Measurements from ENCODE around the gene SLC35F1.

SLC35F1 gene

DNA sequence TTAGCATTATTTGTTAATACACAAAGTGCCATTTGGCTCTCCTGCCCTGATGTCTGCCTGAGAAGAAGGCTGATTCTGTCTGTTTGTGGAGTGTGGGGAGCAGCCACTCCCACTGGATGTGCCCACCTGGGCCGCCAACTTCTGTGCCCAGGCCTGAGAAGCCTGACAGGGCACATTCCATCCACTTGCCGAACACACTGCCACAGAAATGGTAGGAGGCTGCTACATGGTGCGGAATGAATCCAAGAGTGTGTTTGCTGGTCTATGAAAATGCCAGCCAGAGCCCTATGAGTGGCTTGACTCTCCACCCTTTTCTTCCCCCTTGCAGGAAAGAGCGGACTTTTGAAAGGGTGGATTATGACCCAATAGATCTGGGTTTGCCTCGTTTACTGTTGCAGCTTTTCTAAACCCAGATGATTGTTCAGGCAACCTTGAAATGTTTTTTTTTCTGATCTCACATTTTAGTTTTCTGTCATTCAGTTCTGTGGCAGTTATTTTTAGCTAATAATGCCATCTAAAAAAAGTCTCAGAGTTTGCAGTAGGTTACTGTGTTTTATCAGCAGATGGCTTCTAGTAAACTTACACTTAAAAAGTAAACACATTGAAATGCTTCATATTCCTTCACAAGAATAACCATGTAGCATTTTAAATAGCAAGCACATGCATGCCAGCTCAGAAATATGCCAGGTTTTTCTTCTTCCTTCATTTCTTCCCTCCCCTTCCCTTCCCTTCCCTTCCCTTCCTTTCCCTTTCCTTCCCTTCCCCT lies 196.5 kb downstream of the SLC35F1 start:
- DNase-seq = no peak

DNA sequence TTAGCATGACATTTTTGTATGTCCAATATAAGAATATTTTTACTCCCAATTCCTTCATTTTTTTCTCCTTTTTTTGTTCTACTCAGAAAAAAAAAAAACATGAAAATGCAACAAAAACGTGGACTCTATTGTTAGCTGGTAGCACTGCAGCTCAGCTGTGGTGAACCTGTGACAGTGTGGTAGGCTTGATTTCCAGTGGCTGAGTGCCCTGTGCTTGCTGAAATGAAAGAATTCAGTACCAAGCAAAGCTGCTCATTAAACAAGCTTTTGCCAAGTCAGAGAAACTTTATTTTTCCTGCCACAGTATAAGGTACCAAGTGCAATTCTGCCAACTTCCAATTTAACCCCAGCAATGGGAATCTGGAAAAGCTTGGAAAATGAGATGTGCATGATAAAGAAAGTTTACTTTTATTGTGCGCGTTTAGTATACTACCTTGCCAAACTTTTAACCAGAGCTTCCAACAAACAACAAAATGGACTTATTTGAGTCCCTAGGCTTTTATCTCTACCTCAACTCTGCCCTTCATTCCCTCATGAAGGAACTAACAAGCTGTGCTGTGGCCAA lies 215.2 kb downstream of the SLC35F1 start:
- peak in 9 of 56 donors; percentile 1 to 27 (median 6) for DNase-seq

DNA sequence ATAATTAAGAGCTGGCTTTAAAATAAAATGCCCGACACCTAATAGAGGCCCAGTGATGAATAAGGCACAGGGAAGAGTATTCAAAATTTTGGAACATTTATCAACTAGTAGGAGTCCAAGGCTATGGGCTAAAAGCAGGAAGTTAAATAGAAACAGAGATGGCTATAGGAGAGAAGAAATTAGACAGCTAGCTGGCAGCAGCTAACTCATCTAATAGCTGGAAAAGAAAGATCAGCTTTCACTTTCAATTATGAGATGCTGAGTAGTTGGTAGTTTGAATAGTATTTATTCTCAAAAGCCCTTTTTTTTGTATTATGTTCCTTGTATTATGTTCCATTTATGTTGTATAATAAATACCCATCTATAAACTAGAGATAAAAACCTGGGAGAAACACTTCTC lies 215.7 kb downstream of the SLC35F1 start:
- no peak for DNase-seq

DNA sequence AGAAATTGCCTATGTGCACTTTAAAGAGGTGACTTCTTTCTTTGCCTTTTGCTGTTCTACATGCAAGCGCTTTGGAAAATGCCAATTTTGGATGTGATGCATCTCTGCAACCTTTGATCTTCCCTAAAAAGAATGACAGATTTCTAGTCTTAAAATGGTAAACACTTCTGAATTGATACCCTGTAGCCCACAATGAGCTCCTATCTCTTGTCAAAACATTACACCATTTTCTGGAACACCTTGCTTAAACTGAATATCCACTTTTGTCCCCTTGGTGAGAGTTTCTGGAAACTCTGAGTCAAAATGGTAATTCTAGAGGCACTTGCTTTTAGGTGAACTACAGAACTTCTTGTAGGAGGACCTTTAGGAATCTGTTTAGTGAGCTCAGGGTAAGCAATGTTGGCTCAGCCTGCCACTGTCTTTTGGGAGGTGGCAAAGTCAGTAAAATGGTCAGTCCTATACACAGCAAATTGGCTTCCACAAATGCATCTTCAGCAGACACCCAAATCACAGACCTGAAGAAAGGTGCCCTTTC lies 216.5 kb downstream of the SLC35F1 start:
- DNase-seq = no peak

DNA sequence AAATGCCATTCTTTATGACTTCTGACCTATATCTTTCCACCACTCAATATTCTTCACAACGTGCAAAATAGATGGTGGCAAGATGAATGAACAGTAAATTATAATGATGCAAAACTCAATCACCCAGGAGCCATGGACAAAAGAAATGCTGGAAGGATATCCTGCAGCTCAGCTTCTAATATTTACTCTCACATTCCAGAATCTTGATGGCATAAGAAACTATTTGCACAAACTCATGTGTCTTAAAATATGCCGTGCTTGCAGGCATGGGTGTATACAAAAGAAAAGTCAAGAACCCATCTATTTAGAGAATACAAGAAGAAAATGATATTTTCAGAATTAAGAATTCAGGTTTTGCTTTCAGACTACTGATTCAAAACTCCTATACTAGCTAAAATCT lies 217.8 kb downstream of the SLC35F1 start:
- no peak for DNase-seq

DNA sequence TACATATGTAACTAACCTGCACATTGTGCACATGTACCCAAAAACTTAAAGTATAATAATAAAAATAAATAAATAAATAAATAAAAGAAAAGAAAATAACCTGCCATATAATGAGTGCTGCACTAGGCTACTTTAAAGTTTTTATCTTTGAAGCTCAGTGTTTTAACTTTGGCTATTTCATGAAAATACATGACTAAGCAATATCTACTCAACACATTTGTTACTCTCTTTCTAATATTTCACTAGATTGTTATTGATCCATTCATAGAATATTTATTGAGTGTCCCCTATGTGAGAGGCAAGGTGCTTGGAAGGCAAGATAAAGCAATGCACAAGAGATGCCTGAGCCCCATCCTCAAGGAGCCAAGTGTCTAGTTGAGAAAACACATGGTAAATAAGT lies 221.7 kb downstream of the SLC35F1 start:
- DNase-seq = no peak

DNA sequence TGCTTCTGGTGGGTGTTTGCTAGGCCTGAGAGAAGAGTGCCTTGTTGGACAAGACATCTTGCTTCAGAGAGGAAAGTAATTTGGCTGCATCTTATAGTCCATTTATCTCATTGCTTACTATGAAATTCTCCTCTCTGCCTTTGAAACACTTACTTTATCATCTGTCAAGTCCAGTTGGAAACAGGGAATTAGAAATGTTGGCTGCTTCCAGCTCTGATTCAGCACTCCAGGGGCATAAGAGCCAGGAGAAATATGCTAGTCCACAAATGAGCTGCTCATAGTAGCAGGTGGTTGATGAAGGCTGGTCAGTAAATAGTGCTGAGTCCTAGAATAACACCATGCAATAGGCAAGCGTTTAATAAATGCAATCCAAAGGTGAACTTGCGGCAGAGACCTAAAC lies 227.1 kb downstream of the SLC35F1 start:
- no peak for DNase-seq

DNA sequence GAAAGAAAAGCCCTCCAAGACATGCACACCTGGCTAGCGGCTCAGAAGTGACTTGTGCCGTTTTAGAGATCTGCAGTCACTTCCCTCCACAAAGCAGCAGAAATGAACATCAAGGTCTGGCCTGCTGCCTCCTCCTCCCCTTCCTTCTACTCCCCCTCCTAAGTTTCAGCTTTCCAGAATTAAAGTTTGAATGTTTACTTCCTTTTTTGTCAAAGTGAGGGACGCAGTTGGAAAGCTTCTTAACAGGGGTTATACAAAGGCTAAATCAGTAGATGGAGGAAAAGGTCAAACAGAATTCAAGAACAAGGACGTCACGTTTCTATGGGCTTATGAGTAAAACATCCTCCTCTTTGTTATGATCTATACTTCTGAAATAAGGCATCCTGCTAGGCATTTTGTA lies 227.7 kb downstream of the SLC35F1 start:
- DNase-seq = no peak

DNA sequence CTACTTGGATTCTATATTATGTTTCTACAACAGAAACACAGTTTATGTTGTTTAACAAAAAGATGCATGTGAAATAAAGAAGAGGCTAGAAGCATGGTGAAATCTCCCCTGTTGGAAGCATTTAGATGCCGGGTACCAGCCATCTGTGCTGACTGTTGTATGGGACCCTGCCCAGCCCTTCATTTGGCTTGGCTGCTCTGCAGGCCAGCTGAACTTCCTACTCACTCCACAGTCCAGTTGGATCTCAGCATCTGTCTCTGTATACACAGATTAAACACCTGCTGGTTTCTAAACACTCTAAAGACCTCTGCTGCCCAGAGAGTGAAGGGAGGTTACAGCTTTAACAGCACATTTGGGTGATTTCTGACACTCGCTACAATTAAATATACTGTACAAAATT lies 228.3 kb downstream of the SLC35F1 start:
- no peak for DNase-seq

DNA sequence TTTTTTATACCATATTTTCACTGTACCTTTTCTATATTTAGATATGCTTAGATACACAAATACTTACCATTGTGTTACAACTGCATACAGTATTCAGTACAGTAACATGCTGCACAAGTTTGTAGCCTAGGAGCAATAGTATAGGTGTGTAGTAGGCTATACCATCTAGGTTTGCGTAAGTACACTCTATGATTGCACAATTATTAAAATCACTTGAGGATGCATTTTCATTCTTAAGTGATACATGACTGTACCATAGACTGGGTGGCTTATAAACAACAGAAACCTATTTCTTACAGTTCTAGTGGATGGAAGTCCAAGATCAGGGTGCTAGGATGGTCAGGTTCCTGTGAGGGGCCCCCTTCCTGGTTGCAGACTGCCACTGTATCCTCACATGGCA lies 234.1 kb downstream of the SLC35F1 start:
- DNase-seq = no peak

DNA sequence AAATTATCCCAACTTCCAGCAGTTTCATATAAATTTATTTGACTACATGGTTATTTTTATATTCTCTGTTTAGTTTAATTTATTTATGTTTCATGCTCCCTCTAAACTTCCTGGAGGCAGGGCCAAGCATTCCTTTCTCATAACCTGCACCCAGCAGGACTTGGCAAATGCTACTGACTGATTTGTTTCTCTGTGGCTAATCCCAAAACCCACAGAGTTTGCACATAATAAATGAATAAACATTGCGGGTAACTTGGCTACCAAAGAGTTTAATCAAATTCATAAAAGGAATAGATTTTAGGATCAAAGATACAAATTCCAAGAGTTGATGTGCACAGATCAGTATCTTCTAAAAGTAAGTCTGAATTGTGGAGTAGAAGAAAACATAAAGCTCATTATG lies 239.5 kb downstream of the SLC35F1 start:
- no peak for DNase-seq

DNA sequence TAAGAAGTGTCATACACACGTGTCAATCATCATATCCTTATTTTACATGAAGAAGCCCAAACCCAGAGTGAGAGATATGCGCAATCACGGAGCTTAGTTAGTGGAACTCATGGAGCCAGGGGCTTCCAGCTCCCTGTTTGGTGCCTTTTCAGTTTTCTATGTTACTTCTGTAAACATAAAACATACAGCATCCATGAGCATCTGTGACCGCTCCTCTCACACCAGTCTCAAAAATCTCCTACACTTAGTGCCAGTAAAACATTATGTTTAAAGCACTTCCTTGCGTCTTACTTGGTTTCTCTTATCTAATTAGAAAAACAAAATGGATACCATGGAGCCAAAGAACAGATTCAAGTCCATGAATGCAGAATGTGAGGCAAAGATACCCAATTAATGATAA lies 240.4 kb downstream of the SLC35F1 start:
- no peak for DNase-seq

DNA sequence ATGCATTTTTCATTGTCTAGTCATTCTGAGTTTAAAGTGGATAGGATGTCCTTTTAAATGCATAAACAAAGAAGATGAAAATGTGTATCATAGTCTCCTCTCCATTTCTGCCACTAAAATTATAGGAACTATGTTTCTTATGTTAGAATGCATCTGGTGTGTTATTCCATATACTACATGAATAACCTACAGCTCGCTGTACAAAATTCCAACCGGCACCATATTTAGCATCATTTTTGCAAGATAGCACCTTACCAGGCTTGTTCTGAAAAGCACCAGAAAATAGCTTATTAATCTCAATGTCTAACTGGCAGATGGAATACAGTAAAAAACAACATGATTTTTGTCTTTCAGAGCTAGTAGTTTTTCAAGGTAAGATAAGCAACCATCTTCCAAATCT lies 241.5 kb downstream of the SLC35F1 start:
- no peak for DNase-seq

DNA sequence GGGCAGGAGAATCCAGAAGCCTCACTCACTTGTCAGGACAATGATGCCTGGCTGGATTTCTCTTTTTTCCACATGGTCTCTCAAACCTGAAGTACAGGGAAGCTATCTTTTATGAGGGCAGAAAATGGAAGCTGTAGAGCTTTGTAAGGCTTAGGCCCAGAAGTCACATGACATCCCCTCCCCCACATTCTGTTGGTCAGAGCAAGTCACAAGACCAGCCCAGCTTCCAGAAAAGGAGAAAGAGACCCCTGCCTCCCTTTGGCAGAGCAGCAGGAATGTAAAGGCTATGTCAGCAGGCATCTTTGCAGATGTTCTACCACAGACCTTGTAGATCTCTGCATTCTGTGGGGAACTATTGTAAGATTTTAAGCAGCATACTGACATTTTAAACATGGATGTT lies 245.5 kb downstream of the SLC35F1 start:
- DNase-seq = no peak

DNA sequence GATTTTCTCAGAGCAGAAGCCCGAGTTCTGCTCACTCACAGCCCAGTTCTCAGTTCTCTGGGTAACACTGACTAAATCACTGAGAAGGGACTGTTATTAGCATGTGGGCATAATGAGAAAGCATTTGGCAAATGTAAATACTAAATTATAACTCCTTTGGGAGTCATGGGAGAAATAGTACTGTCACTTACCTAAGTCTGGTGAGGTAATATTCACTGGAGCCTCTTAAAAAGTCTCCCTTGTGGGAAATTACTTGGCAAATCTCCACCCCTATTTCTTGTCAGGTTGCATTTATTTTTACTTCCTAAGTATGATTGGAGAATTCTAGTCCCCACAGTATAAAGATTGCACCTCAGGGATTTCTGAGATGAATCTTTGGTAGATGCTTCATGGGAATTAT lies 254.3 kb downstream of the SLC35F1 start:
- no peak for DNase-seq

DNA sequence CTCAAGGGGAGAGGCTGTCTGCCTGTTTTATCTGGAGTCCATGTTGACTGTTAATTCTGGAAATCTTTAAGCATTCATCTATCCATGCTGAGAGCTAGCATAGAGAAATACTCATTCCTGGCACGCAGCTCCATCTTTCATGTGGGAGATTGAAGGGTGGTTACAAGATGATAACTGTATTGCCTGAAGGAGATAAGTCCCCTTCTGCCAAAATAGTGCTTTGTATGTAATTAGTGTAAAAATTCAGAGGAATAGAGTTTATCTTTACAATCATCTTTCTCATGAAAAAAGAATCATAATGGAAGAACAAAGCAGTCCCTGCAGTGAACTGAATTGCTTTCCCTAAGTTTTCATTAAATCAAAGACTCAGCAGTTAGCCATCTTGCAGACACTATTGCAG lies 256.5 kb downstream of the SLC35F1 start:
- DNase-seq = no peak

DNA sequence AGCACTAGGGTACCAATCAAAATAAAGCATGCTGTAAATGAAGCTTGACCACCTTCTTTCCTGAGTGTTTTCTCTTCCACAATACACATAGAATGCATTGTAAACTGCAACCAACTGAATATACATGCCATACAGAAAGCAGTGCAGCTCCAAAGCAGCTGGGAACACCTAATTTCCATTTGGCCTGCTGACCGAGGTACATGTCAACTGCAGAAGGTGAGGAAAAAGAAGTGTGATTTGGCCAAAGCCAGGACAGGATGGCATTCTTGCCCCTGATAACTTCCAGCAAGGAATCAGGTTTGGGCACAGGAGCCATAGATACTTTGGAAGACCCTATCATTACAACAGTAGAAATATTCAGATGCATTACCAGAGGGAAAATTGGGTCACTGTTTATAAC lies 258.4 kb downstream of the SLC35F1 start:
- no peak for DNase-seq

DNA sequence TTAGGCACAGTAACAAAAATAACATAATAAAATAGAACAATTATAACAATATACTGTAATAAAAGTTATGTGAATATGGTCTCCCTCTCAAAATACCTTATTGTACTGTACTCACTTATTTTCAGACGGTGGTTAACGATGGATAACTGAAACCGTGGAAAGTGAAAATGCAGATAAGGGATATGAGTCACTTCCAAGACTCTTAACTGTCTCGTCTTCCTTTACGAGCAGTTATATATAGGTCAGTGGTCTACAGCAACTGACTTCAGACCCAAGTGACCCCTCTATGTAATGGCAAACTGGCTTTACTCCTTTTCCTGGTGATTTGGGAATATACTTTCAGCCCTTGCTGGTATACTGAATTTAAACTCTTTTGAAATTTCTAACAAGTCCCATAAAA lies 261.4 kb downstream of the SLC35F1 start:
- DNase-seq = no peak

DNA sequence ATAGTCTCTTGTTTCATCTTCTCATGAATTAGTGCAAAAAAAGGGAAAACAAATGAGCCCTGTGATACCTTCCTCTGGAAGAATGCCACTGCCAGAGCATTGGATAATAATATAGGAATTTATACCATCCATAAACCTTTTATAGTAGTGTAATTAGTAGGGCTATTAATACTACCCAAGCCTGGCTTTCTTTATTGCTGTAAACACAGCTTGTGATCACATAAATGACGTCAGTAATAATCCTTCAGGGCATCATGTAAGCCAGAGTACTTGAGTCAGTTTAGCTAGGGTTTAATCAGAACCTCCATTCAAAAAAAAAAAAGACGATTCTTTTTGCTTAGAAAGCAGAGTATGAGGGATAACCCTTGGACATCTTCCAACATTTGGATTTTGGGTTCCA lies 264.8 kb downstream of the SLC35F1 start:
- DNase-seq = no peak

DNA sequence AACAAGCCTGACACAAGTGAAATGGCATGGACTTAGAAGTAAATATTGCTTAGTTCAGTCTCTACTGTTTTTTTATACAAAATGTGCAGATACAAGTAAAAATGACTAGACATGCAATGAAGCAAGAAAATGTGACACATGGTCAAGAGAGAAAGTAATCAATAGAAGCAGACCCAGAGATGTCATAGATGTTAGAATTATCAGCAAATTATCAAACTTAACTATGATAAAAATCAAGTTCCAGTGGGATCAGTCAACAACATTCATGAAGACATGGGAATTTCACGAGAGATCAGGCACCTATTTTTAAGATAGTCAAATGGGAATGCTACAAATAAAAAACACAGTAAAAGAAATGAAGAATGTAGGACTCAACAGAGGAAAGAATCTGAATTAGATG lies 267.0 kb downstream of the SLC35F1 start:
- no peak for DNase-seq

DNA sequence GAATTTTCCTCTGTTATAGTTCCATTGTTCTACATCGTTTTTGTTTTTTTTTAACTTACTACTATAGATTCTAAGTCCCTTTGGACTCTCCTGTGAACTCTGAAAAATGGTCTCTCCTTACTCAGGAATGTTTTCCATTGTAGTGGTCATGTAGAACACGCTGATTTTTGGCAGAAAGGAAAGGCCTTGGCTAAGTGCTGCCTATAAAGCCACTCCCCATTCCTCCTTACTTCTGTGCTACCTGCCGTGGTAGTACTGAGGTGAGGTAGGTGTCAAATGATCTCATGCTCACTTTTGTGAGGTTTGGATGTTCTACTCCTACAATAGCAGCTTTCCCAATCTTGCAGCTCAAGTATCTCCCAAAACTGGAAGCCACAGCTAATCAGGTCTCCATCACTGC lies 270.7 kb downstream of the SLC35F1 start:
- no peak for DNase-seq

DNA sequence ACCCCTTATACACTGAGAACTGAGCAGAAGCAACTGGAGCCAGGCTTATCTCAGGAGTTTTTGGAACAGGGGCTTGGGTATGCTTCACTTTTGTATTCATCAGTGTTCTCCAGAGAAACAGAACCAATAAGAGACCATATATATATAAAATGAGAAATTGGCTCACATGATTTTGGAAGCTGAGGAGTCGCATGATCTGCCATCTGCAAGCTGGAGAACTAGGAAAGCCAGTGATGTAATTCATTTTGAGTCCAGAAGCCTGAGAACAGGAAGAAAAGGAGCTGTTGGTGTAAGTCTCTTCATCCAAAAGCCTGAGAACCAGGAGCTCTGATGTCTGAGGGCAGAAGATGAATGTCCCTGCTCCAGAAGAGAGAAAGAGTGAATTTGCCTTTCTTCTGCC lies 272.0 kb downstream of the SLC35F1 start:
- DNase-seq = no peak
